AG04450 (cell line): Measurements from ENCODE around the gene KLK8. TPM values are rescaled to one million over a fixed set of nuclear protein-coding genes. Genes with fewer than 3 reads are reported as not detected.

Experiments
- CTCF ChIA-PET: fragments of 300-600, 350-600 bp; formaldehyde crosslinking; extraction: SDS; loops from one replicate; lab custom pipeline; 2022; ENCODE audit warnings: antibody characterized with exemption, inconsistent platforms; lab: Charles Lee
- POLR2A ChIA-PET: fragments of 350-600 bp; formaldehyde crosslinking; extraction: SDS; loops from one replicate; lab custom pipeline; 2021; ENCODE audit warnings: antibody characterized with exemption, inconsistent platforms; lab: Yijun Ruan, JAX
- DNase-seq: peaks from one replicate; pipeline ENCODE4 v3.0.0-alpha.2; 2011; ENCODE audit warnings: low read depth, low spot score
- H3K27ac ChIP-seq: one replicate; pipeline ENCODE4 v1.5.1; 2012; ENCODE audit warnings: low read depth, low read length, control low read depth
- H3K27me3 ChIP-seq: one replicate; pipeline ENCODE4 v1.6.0; 2012; ENCODE audit warnings: low read length; ENCODE audit not compliant: control insufficient read depth, insufficient read depth
- H3K4me3 ChIP-seq: 2 replicates; pipeline ENCODE4 v1.5.1; 2011; ENCODE audit warnings: mild to moderate bottlenecking, low read depth, low read length, control low read depth
- H3K9me3 ChIP-seq: 2 replicates; pipeline ENCODE4 v1.5.1; 2012; ENCODE audit warnings: low read length; ENCODE audit not compliant: control insufficient read depth, insufficient read depth
- CTCF ChIP-seq: IDR thresholded peaks from 2 replicates; pipeline ENCODE4 v1.5.1; 2011; ENCODE audit warnings: low read depth, low read length, control low read depth, inconsistent platforms
- polyA plus RNA-seq: library from polyadenylated mRNA; depleted of rRNA; stranded (reverse); fragments of >200 nt; gene quantifications from 2 replicates; pipeline ENCODE4 v1.2.3, GENCODE V29; 2011

The KLK8 gene
- polyA plus RNA-seq, 1 experiment = not detected

GRCh38 chr19:51019544-51019925 is 18.1 kb upstream of the KLK8 start, which contains the start of gene KLK10:
Gene KLK10 (minus strand): TSS chr19:51019709. CDS start chr19:51019130, 579 bp downstream.
- no peak for TF ChIP-seq CTCF
- Histone ChIP-seq H3K27ac (no peak within 1 kb of the TSS), H3K4me3 (no peak within 1 kb of the TSS), H3K27me3 (peaks cover 26% of the 10 kb centered on the region), H3K9me3 (peaks cover 4% of the 10 kb centered on the region; the same call in 1 of the 2 replicates)
- no peak for DNase-seq
- POLR2A ChIA-PET = no interaction called here
- CTCF ChIA-PET = interaction anchor here (2.4 kb wide), 2 partner anchors 76 to 116 kb away, joined by 8 to 34 read pairs; no protein-coding TSS in a partner anchor

- no peak for DNase-seq
- peaks cover 26% of the 10 kb centered on the region for H3K27me3 ChIP-seq
- H3K9me3 ChIP-seq = peaks cover 4% of the 10 kb centered on the region; the same call in 1 of the 2 replicates
- POLR2A ChIA-PET = no interaction called here
- TF ChIP-seq CTCF = no peak
- no peak overlapping the region for H3K4me3 ChIP-seq
- H3K27ac ChIP-seq = no peak overlapping the region
- CTCF ChIA-PET = interaction anchor here (0.6 to 1.4 kb wide), 2 partner anchors 79 to 241 kb away, joined by 3 to 9 read pairs; no protein-coding TSS in a partner anchor
Observed at GRCh38 chr19:51018745-51019543, 17.5 kb upstream of the KLK8 start.

- POLR2A ChIA-PET = no interaction called here
- peaks cover 26% of the 10 kb centered on the region for H3K27me3 ChIP-seq
- H3K9me3 ChIP-seq = peaks cover 4% of the 10 kb centered on the region; the same call in 1 of the 2 replicates
- no peak for DNase-seq
- CTCF ChIA-PET = interaction anchor here (0.5 to 1.6 kb wide), 9 partner anchors 9 to 641 kb away, joined by 3 to 5 read pairs (median 3); partner anchors contain the start of gene NR1H2
- TF ChIP-seq CTCF = peak; percentile 58
- H3K27ac ChIP-seq = no peak overlapping the region
- H3K4me3 ChIP-seq = no peak overlapping the region
Observed at GRCh38 chr19:51016798-51017683, 15.6 kb upstream of the KLK8 start.

- Histone ChIP-seq H3K4me3 (no peak overlapping the region), H3K27me3 (peaks cover 26% of the 10 kb centered on the region), H3K27ac (no peak overlapping the region), H3K9me3 (peaks cover 4% of the 10 kb centered on the region; the same call in 1 of the 2 replicates)
- ChIA-PET POLR2A (no interaction called here), CTCF (no interaction called here)
- no peak for TF ChIP-seq CTCF
- no peak for DNase-seq
Observed at GRCh38 chr19:51015691-51016267, 14.4 kb upstream of the KLK8 start.
